Activated T-cell treated with anti-CD3 and anti-CD28 coated beads, Interleukin-2, amount 50 U/mL, for 4 hours (primary cell): ENCODE data around the gene BUD31. TPM values are rescaled to one million over a fixed set of nuclear protein-coding genes. Genes with fewer than 3 reads are reported as not detected.
"Not testable (repeated sequence)": the region's sequence is repeated elsewhere in the genome, so short reads cannot be mapped to it uniquely, and the experiment has no call there.

Experiments
- ATAC-seq, 2 donors: fragments of 200-7000 bp; cut with Tn5 transposase; one replicate each; pipeline ENCODE4 v1.10.0; 2021
- DNase-seq: peaks from one replicate; pipeline ENCODE4 v3.0.0-alpha.2; 2020
- H3K27me3 Mint-ChIP-seq: one replicate; pipeline ENCODE4 v1.8.0; 2021; ENCODE audit warnings: low read depth, mixed read lengths
- H3K36me3 Mint-ChIP-seq: one replicate; pipeline ENCODE4 v1.8.0; 2022; ENCODE audit warnings: mixed read lengths; ENCODE audit not compliant: insufficient read depth
- H3K4me1 Mint-ChIP-seq: one replicate; pipeline ENCODE4 v1.8.0; 2021; ENCODE audit warnings: low read depth, mixed read lengths
- H3K4me3 Mint-ChIP-seq: one replicate; pipeline ENCODE4 v1.8.0; 2021; ENCODE audit warnings: mild to moderate bottlenecking, moderate library complexity, mixed read lengths
- H3K9me3 Mint-ChIP-seq: one replicate; pipeline ENCODE4 v1.8.0; 2021; ENCODE audit warnings: mixed read lengths
- total RNA-seq, 3 donors: library from RNA; stranded (reverse); gene quantifications; one replicate each; pipeline ENCODE4 v1.2.1, GENCODE V29; 2021

The BUD31 gene
- total RNA-seq, 3 donors from 2014 or later, result 174 to 231 (median 178) TPM

DNA sequence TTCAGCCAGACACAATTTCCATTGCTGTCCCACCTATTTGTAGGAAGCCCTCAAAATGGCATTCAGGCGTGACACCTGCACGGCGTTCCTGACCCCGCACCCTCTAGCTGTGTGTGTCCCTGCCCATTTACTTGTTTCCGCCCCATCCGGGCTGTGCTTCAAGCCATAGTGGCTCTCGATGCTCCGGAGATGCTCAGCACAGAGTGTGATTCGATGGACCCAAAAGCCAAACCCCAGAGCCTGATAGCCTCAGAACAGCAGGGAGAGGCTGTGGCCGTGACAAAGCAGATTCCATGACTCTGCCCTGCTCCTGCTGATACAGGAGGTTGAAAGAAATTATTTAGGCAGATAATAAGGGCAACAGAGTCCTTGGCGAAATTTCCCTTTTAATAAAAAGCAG lies 13.4 kb downstream of the BUD31 start:
- Mint-ChIP-seq H3K4me1 (peaks cover 2% of the 10 kb centered on the region), H3K36me3 (peaks cover 32% of the 10 kb centered on the region), H3K27me3 (no peaks in the 10 kb centered on the region), H3K4me3 (no peak overlapping the region), H3K9me3 (no peaks in the 10 kb centered on the region)
- no peak for ATAC-seq
- DNase-seq, result no peak

DNA sequence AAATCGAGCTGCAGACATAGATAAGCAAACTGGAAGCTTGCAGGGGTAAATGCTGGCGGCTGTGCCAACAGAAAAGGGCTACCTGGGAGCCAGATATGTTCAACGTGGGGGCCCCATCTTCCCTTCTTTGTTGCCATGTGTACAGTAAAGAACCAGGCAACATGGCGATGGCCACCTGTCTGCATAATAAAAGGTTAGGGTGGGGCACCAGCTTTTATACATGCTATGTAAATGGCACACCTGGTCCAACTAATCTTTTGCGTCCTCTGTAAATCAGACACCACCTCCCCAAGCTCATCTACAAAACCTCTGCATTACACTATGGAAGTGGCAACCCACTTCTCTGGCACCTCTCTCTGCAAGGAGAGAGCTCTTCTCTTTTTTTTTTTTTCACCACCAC lies 13.9 kb downstream of the BUD31 start:
- DNase-seq (no peak), ATAC-seq (no peak)
- peaks cover 29% of the 10 kb centered on the region for H3K36me3 Mint-ChIP-seq
- no peaks in the 10 kb centered on the region for H3K27me3 Mint-ChIP-seq
- no peaks in the 10 kb centered on the region for H3K4me1 Mint-ChIP-seq
- H3K9me3 Mint-ChIP-seq, result no peaks in the 10 kb centered on the region
- H3K4me3 Mint-ChIP-seq, result no peak overlapping the region

DNA sequence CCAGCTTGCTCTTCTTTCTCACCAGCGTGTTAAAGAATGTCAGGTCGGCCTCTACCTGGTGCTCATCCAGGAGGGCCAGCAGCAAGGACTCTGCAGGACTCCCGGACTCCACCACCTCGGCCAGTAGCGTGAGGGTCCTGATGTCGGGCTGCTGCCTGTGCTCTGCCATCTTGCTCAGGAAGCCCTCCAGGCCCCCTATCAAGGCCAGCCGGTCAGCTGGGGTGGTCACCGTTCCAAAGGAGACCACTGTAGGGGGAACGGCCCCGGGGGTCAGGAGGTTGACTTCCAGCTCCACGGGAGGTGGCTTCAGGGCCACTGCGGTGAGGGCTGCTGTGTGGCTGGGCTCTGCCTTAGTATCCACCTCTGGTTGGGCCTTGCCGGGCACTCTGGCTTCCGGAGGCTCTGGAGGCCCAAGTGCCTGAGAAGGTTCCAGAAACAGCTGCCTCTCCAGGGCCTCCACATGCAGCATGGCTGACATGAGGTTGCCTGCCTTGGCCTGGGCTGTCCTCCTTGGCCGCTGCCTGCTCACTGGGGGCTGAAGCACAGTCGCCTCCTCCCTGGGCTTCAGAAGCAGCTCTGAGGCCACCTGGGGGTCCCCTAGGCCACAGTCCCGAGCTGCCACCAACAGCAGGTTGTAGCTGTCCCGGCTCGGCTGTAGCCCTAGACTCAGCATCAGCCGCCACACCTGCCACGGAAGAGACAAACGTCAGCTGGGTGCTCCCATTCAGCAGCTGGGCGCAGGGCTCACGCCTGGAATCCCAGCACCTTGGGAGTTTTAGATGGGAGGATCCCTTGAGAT lies 16.4 kb downstream of the BUD31 start:
- Mint-ChIP-seq H3K27me3 (no peaks in the 10 kb centered on the region), H3K9me3 (no peaks in the 10 kb centered on the region), H3K36me3 (peaks cover 12% of the 10 kb centered on the region), H3K4me1 (no peaks in the 10 kb centered on the region), H3K4me3 (no peak overlapping the region)
- no peak for ATAC-seq
- DNase-seq, result no peak

DNA sequence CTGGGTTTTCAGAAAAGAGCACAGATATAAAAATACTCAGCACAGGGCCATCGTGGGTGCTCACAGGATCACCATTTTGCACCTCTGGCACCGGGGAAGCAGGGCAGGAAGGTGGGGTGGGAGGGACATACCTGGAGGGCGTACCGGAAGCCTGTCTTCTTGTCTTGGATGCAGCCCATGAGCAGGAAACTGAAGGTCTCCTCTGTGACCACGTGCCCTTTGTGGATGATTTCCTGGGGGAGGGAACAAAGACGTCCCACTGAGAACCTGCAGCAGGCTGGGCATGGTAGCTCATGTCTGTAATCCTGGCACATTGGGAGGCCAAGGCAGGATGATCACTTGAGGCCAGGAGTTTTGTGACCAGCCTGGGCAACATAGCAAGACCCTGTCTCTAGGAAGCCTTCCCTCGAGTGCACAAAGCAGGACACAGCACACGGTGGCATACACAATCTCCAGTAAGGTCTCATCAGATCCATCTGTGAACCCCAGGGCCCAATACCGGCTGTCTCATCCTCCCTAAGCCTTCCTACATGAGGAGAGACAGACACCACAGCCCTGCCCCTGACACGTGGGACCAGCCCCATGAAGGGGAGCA lies 20.3 kb downstream of the BUD31 start:
- H3K27me3 Mint-ChIP-seq, result no peaks in the 10 kb centered on the region
- peaks cover 10% of the 10 kb centered on the region for H3K36me3 Mint-ChIP-seq
- ATAC-seq (no peak), DNase-seq (no peak)
- no peaks in the 10 kb centered on the region for H3K4me1 Mint-ChIP-seq
- no peak overlapping the region for H3K4me3 Mint-ChIP-seq
- no peaks in the 10 kb centered on the region for H3K9me3 Mint-ChIP-seq

DNA sequence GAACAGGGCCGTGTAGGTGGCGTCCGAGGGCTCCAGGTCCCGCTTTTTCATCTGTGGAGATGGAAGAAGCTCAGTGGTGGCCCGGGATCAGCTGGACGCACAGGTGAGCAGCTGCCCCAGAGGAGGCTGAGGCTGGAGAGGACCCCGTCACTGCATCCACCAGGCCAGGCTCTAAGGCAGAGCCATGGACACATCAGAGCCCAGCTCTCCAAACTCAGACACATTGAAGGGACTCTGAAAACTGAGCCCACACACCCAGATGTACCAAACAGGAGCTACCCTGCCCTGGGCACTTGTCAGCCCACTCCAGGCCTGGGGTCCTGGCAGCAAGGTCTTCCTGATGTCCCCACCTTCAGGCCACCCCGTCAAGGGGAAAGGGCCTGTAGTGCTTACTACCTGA lies 21.0 kb downstream of the BUD31 start:
- peaks cover 10% of the 10 kb centered on the region for H3K36me3 Mint-ChIP-seq
- H3K4me3 Mint-ChIP-seq, result no peak overlapping the region
- DNase-seq, result no peak
- ATAC-seq, result no peak
- H3K4me1 Mint-ChIP-seq, result no peaks in the 10 kb centered on the region
- no peaks in the 10 kb centered on the region for H3K9me3 Mint-ChIP-seq
- H3K27me3 Mint-ChIP-seq, result no peaks in the 10 kb centered on the region

DNA sequence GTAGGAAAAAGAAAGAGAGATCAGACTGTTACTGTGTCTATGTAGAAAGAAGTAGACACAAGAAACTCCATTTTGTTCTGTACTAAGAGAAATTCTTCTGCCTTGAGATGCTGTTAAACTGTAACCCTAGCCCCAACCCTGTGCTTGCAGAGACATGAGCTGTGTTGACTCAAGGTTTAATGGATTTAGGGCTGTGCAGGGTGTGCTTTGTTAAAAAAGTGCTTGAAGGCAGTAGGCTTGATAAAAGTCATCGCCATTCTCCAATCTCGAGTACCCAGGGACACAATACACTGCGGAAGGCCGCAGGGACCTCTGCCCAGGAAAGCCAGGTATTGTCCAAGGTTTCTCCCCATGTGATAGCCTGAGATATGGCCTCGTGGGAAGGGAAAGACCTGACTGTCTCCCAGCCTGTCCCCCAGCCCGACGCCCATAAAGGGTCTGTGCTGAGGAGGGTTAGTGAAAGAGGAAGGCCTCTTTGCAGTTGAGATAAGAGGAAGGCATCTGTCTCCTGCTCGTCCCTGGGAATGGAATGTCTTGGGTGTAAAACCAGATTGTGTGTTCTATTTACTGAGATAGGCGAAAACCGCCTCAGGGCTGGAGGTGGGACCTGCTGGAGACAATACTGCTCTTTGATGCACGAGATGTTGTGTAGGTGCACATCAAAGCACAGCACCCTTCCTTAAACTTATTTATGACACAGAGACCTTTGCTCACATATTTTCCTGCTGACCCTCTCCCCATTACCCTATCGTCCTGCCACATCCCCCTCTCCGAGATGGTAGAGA lies 23.2 kb downstream of the BUD31 start:
- not testable (repeated sequence) for DNase-seq, H3K4me3 Mint-ChIP-seq, H3K36me3 Mint-ChIP-seq, H3K4me1 Mint-ChIP-seq, H3K27me3 Mint-ChIP-seq, H3K9me3 Mint-ChIP-seq, ATAC-seq

DNA sequence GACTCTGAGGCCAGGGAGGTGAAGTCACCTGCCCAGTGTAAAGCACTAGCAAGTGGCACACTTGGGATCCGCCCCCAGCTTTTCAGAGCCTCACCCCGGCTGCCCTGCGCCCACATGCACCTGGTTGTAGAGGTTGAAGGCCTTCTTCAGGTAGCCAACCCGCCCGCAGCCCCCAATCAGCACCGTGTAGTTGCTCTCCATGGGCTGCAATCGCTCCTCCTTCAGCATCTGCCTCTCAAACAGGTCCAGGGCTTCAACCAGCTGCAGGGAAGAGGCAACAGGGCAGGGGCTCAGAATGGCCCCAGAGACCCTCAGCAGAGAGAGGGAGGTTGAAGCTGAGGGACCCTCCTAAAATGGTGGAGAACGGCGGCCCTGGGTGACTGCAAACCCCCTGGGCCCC lies 24.4 kb downstream of the BUD31 start:
- Mint-ChIP-seq H3K36me3 (peaks cover 8% of the 10 kb centered on the region), H3K4me3 (no peak overlapping the region), H3K4me1 (peaks cover 4% of the 10 kb centered on the region), H3K27me3 (no peaks in the 10 kb centered on the region), H3K9me3 (no peaks in the 10 kb centered on the region)
- DNase-seq (no peak), ATAC-seq (no peak)

DNA sequence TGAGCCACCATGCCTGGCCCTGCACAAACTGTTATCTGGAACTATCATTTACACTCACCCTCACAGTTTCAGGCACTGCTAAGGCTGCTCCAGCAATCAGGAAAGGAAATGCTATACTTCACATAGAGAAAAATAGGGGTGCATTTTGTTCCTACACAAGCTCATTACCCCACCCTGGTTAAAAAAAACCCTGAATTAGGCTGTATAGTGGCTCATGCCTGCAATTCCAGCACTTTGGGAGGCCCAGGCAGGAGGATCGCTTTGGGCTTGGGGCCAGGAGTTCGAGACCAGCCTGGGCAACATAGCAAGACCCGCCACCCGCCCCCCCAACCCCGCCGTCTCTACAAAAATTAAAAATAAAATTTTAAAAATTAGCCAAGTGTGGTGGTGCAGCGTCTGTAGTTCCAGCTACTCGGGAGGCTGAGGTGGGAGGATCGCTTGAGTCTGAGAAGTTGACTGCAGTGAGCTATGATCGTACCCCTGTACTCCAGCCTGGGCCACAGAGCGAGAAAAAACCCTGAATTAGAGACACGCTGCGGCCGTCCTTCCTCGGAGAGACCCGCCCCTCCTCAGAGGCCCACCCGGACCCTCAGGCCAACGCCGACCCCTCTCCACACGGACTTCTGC lies 29.3 kb downstream of the BUD31 start:
- Mint-ChIP-seq H3K4me3 (peak overlapping the region; percentile 97), H3K27me3 (no peaks in the 10 kb centered on the region), H3K9me3 (no peaks in the 10 kb centered on the region), H3K36me3 (peaks cover 6% of the 10 kb centered on the region), H3K4me1 (peaks cover 28% of the 10 kb centered on the region)
- DNase-seq (no peak), ATAC-seq (peak in 1 of 2 donors; percentile 19)

DNA sequence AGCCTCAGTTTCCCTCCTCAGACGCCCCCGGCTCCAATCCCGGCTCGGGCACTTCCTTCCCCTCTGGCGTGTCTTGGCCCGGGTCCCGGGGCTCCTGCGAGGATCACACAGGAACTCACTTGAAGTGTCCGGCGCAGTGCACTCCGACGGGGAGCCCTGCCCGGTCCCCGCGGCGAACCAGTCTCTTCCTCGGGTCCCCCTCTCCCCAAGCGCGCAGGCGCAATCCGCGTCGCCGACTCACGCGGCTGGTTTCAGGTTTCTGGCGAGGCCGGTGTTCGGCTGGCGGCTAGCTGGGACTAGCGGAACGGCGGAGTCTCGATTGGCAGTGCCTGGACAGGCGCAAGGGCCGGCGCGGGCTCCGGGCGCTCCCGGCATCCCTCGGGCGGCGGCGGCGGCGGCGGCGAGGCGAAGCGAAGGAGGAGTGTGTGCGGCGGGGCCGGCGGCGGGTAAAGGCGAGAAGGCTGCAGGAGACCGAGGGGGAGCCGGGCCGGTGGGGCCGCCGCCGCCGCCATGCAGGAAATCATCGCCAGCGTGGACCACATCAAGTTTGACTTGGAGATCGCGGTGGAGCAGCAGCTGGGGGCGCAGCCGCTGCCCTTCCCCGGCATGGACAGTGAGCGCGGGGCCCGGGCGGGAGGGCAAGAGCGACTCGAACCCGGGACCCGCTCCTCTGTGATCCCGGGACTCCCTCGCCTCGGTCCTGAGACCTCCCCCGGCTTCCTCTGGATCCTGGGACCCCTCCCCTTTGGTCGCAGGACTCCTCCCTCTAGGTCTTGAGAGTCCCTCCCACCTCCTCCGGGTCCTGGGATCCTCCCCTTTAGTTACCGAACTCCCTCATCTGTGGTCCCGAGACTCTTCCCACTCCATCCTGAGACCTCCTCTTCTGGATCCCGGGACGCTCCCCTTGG lies 30.1 kb downstream of the BUD31 start, which contains the start of the genes CPSF4 and PTCD1:
TSS of gene CPSF4 (plus strand) at position 371 of the 908 bp plus-strand sequence. CDS start at position 511, 140 bp downstream.
TSS of gene PTCD1 (minus strand) at position 226 of the 908 bp plus-strand sequence. CDS start 3,556 bp downstream, outside the sequence.
- Mint-ChIP-seq H3K36me3 (peaks cover 9% of the 10 kb centered on the region), H3K27me3 (no peaks in the 10 kb centered on the region), H3K9me3 (no peaks in the 10 kb centered on the region), H3K4me3 (peak within 1 kb of the TSS; percentile 97), H3K4me1 (peaks cover 31% of the 10 kb centered on the region)
- ATAC-seq (peak; percentile 96), DNase-seq (peak; percentile 88)

DNA sequence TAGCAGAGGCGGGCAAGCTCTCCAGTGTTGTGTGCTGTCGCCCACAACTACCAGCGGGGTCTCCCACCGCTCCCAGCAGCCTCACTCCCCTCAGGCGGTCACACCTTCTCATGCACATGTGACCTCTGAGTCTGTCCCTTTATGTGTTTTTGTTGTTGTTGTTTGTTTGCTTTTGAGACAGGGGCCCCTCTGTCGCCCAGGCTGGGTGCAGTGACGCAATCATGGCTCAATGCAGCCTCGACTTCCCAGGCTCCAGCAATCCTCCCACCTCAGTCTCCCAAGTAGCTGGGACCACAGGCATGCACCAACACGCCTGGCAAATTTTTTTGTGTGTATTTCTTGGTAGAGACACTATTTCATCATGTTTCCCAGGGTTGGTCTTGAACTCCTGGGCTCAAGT lies 31.4 kb downstream of the BUD31 start:
- Mint-ChIP-seq H3K4me3 (peak overlapping the region; percentile 97), H3K27me3 (no peaks in the 10 kb centered on the region), H3K9me3 (no peaks in the 10 kb centered on the region), H3K4me1 (peaks cover 33% of the 10 kb centered on the region), H3K36me3 (peaks cover 11% of the 10 kb centered on the region)
- no peak for DNase-seq
- no peak for ATAC-seq

DNA sequence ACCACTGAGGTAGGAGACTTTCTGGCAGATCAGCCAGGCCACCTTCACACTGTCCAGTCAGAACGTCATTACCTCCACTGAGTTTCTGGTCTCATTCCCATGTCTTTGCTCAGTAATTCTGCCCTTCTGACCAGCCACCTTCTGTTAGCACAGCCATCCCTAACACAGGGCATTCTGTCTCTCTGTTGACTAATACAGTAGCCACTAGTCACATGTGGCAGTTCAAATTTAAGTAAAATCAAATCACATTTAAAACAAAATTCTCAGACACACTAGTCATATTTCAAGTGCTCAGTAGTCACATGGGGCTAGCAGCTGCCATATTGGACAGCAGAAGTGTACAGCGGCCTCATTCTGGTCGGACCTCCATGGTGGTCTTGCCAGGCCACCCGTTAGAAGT lies 37.3 kb downstream of the BUD31 start:
- Mint-ChIP-seq H3K4me1 (peaks cover 12% of the 10 kb centered on the region), H3K4me3 (no peak overlapping the region), H3K9me3 (no peaks in the 10 kb centered on the region), H3K27me3 (no peaks in the 10 kb centered on the region), H3K36me3 (peaks cover 18% of the 10 kb centered on the region)
- DNase-seq (no peak), ATAC-seq (no peak)

DNA sequence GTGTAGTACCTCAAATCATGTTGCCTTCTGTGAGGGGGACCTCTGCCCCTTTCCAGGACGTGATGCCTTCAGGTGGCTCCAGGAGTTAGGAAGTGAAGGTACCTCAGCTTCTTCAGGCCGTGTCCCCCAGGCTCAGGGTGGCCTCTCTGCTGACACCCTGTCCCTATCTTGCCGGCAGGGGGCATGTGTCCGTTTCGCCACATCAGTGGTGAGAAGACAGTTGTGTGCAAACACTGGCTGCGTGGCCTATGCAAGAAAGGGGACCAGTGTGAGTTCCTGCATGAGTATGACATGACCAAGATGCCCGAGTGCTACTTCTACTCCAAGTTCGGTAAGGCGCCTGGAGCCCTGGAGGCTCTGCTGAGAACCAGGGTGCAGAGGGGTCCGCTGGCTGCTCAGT lies 39.2 kb downstream of the BUD31 start:
- H3K4me3 Mint-ChIP-seq, result no peak overlapping the region
- ATAC-seq, result no peak
- no peaks in the 10 kb centered on the region for H3K27me3 Mint-ChIP-seq
- H3K36me3 Mint-ChIP-seq, result peaks cover 17% of the 10 kb centered on the region
- peaks cover 6% of the 10 kb centered on the region for H3K4me1 Mint-ChIP-seq
- no peak for DNase-seq
- H3K9me3 Mint-ChIP-seq, result no peaks in the 10 kb centered on the region

DNA sequence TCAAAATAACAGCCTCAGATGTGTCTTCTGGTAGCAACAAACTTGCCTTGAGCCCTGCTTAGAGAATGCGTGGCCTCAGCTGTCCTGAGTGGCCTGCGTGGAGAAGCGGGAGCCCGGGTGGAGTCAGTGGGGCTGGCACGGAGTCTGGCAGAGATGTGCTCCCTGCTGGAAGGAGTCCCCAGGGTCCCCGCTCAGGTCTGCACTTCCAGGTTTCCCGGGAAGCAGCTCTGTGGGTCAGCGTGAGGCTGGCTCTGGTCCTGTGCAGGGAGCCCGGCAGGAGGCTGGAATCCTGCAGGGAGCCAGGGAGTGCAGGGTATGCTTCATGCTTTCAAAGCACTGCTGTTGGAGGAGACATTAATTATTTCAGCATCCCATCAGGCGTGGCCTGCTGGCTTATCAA lies 40.1 kb downstream of the BUD31 start:
- ATAC-seq (no peak), DNase-seq (no peak)
- H3K36me3 Mint-ChIP-seq, result peaks cover 16% of the 10 kb centered on the region
- no peak overlapping the region for H3K4me3 Mint-ChIP-seq
- H3K4me1 Mint-ChIP-seq, result peaks cover 2% of the 10 kb centered on the region
- no peaks in the 10 kb centered on the region for H3K27me3 Mint-ChIP-seq
- no peaks in the 10 kb centered on the region for H3K9me3 Mint-ChIP-seq
